Endometrial microvascular endothelial cells (primary cell): ENCODE results near the gene ALDH1A3. TPM values are rescaled to one million over a fixed set of nuclear protein-coding genes. Genes with fewer than 3 reads are reported as not detected.

Source experiments
- total RNA-seq: library from RNA; depleted of rRNA; stranded (reverse); fragments of >200 nt; gene quantifications from one replicate; pipeline ENCODE4 v1.2.3, GENCODE V29; 2015; ENCODE audit errors: inconsistent ontology term

The ALDH1A3 gene
- total RNA-seq, 1 donor from 2014 or later, result 1.7 TPM

Other genes with a start within 250 kb of the ALDH1A3 start
- 8.4 TPM for gene LRRK1, start 39.5 kb downstream of the ALDH1A3 start, total RNA-seq